Left renal pelvis (tissue), 4 donors: ENCODE results near the gene YIF1B. TPM values are rescaled to one million over a fixed set of nuclear protein-coding genes. Genes with fewer than 3 reads are reported as not detected.
"Not testable (repeated sequence)": the region's sequence is repeated elsewhere in the genome, so short reads cannot be mapped to it uniquely, and the experiment has no call there.

Experiments used
- DNase-seq, 4 donors: peaks; one replicate each; pipeline ENCODE4 v3.0.0-alpha.2; 2013; ENCODE audit warnings: low read depth in 4 of 4, low spot score in 3 of 4
- polyA plus RNA-seq, 4 donors: library from polyadenylated mRNA; unstranded; fragments of 120-200 nt; gene quantifications; one replicate each; pipeline ENCODE4 v1.2.1, GENCODE V29; 2013; ENCODE audit not compliant: insufficient read length in 4 of 4

YIF1B gene, protein sequence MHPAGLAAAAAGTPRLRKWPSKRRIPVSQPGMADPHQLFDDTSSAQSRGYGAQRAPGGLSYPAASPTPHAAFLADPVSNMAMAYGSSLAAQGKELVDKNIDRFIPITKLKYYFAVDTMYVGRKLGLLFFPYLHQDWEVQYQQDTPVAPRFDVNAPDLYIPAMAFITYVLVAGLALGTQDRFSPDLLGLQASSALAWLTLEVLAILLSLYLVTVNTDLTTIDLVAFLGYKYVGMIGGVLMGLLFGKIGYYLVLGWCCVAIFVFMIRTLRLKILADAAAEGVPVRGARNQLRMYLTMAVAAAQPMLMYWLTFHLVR
- 10 to 100 TPM; 28.3 to 40.9 (median 32.1) TPM for polyA plus RNA-seq

DNA sequence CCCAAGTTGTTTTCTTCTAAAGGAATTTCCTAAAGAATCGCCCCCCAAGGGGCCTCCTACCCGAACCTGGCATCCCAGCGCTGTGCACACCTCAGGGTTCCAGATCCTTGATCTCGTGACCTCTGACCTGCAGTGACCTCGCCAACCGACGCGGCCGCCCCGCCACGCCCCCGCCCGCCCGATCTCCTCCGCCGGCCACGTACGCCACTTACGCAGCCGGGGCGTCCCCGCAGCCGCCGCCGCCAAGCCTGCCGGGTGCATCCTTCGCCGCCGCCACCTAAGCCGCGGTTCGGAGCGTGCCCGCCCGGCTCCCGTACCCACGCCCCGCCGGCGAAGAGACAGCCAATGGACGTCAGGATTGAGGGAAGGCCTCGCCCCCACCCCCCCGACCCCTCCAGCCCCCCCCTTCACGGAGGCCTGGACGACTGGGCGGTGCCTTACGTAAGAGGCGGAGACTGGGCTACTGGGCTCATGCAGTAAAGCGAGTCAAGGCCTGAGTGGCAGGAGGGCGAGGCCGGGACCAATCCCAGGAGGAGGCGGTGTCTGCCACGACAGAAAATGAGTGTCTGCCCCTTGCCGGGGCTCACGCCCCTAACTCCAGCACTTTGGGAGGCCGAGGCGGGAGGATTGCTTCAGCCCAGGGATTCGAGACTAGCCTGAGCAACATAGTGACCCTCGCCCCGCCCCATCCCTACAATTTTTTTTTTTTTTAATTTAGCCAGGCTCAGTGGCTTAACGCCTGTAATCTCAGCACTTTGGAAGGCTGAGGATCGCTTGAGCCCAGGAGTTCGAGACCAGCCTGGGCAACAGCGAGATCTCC is at the start of gene YIF1B:
Gene YIF1B (minus strand): TSS at position 291 of the 820 bp plus-strand sequence. CDS start 30 bp downstream, at position 261.
- peak; percentile 87 to 91 (median 90) for DNase-seq

DNA sequence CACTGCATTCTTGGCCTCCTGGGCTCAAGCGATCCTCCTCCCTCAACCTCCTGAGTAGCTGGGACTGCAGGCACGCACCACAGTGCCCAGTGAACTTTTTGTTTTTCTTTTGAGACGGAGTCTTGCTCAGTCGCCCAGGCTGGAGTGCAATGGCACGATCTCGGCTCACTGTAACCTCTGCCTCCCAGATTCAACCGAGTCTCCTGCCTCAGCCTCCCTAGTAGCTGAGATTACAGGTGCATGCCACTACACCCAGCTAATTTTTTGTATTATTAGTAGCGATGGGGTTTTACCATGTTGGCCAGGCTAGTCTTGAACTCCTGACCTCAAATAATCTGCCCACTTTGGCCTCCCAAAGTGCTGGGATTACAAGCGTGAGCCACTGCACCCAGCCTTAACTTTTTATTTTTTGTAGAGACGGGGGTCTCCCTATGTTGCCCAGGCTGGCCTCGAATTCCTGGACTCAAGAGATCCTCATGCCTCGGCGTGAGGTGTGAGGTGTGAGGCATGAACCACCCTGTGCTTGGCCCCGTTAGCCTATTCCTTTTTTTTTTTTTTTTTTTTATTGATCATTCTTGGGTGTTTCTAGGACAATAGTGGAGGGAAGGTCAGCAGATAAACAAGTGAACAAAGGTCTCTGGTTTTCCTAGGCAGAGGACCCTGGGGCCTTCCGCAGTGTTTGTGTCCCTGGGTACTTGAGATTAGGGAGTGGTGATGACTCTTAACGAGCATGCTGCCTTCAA is 47.4 kb upstream of the YIF1B start:
- DNase-seq = not testable (repeated sequence)

DNA sequence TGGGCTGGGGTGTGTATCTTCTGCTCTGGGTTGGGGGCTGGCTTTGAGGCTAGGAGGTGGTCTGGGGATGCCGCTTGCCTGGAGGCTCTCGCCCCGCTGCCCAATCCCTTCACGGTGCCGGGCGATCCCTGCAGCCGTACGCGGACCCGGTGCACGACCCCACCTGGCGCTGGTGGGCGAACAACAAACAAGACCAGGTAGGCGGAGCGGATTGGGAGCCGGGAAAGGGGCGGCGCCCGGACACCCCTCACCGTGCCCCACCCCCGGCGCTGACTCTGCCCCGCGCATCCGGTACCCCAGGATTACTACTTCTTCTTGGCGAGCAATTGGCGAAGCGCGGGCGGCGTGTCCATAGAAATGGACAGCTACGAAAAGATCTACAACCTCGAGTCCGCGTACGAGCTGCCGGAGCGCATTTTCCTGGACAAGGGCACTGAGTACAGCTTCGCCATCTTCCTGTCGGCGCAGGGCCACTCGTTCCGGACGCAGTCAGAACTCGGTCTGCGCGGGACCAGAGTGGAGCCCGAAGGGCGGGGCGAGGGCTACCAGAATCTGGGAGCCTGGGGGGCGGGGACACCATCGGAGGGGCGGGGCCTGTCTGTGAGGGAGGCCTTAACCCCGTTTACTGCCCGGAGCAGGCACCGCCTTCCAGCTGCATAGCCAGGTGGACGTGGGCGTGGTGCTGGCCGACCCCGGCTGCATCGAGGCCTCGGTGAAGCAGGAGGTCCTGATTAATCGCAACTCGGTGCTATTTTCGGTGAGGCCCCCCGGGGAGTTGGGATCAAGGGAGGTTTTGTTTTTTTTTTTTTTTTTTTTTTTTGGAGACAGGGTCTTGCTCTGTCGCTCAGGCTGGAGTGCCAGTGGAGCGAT is 46.6 kb upstream of the YIF1B start:
- DNase-seq = no peak

DNA sequence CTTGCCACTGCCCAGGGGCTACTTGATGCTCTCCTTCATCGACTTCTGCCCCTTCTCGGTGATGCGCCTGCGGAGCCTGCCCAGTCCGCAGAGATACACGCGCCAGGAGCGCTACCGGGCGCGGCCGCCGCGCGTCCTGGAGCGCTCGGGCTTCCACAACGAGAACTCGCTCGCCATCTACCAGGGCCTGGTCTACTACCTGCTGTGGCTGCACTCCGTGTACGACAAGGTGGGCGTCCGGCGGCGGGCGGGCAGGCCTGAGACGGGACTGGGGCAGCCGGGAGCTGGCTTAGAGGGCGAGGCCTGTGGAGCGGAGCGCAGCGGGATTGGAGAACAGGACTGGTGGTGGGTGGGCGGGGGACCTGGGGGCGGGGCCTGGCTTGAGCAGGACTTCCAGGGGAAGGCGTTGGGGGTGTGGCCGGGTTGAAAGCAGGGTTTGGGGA is 45.9 kb upstream of the YIF1B start:
- DNase-seq = peak in 3 of 4 donors; percentile 58 to 62 (median 60)

DNA sequence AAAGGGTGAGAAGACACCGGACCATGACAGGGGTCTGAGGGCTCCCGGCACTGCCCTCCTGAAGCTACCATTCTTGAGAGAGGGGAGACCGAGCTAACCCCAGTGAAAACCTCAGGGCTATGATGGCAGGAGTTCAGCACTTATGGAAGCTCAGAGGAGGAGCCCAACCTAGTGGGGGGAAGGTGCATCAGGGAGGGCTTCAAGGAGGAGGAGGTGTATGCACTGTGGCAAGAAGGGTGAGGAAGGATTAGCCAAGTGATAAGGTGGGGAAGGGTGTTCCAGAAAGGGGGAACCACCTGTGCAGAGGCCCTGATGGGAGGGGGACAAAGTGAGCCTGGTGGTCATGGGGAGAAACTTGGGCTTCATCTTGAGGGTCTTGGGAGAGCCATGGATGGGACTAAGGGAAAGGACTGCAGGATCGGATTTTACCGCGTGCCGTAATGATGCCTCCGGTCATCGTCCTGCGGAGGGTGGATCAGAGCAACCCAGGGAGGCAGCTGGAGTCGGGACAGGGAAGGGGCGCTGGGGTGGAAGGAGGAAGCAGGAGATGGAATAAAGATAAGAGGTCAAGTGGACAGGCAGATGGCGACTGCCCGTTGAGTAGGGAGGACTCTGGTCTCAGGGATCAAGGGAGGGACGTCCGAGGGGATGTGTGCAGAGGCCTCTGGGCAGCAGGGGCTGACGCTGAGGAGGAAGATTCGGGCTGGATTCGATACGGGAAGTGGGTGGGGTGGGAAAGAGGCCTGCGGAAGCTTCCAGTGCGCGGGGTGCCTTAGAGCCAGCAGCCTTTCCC is 45.3 kb upstream of the YIF1B start:
- DNase-seq = no peak

DNA sequence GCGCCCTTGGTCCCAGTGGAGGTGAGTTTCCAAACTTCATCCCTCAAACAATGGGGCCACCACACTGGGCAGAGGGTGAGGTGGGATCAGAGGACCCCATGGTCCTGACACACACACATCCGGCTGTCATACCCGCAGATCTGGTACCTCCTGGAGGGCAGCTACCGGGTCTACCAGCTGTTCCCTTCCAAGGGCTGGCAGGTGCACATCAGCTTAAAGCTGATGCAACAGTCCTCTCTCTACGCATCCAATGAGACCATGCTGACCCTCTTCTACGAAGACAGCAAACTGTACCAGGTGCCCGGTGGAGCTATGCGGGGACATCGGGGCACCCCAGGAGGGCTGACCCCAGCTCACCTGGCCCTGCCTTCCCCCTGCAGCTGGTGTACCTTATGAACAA is 44.6 kb upstream of the YIF1B start:
- DNase-seq = no peak

DNA sequence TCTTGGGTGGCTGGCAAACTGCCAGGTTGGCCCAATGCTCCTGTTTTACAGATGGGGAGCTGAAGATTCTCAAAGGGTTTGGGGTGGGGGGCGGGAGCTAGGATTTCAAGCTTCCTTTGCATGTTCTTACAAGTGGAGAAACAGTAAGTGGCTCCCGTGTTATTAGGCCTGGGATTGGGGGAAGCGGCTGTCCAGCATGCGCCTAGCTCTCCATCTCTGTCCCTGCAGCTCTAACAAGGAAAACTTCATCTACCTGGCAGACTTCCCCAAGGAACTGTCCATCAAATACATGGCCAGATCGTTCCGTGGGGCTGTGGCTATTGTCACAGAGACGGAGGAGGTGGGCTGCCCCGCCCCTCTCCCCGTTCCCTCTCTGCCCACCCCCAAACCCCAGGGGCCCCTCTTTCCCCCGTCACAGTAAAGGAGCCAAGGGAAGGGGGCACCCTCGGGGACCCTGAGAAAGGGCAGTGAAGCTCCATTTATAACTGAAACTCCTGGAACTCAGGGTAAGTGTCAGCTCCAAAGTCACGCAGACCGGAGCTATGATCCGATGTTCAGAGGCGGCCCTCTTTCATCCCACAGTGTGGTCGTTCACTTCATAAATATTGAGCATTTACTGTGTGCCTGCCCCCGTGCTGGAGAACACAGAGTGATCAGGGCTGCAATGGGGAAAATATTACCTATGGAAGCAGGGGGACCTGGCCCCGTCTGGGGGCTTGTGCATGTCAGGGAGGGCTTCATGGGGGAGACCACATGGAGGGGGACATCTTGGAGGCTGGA is 43.7 kb upstream of the YIF1B start:
- DNase-seq = no peak

DNA sequence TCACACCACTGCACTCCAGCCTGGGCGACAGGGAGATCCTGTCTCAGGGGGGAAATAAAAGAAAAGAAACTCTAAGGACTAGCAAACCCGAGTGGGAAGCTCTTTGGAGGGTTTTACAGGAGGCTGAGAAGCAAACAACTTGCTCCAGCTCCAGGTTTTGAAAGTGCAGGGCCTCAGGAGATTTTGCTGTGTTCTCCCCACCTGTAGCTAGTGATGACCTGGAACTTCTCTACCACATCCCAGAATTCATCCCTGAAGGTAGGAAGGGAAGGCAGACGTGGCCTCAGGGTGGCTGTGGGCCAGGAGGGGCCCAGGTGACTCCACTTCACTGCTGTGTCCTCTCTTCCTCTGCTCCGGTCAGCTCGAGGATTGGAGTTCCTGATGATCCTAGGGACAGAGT is 42.3 kb upstream of the YIF1B start:
- DNase-seq = no peak

DNA sequence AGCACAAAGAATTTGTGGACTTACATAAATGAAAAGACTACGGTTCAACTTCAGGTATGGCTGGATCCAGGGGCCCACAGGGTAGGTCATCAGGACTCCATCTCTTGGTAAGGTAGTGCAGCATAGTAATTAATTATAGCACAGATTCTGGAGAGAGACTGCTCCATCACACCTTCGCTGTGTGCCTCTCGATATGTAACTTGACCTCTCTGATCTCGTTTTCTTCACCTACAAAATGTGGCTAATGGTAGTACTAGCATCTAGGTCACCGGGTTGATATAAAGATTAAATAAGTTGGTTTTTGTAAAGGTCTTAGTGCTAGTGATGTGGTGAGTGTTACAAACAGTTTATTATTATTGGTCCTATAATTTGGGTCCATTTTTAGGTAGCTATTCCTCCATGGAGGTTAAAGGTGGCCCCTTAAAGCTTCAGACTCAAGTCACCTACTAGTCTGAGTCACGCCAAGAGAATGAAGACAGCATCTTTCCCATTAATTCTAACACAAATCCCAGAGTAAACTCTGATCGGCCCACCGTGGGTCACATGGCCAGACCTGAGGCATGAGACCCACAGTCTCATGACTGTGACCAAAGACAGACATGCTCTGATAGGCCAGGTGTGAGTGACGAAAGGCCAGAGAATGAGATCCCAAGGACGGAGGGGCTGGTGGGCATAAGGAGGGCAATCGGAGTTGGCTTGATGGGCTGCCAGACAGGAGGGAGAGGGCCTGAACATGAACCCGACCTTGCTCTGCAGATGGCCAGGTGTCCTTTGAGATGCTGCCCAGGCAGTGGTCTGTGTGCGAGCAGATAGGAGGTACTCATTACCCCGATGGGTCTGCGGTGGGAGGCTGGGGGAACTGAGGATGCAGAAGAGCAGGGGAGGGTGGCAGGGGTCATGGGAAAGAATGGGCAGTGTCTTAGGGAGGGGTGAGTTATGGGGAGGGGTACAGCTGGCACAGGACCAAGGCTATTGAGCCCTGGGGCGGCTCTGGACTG is 40.3 kb upstream of the YIF1B start:
- DNase-seq = no peak

DNA sequence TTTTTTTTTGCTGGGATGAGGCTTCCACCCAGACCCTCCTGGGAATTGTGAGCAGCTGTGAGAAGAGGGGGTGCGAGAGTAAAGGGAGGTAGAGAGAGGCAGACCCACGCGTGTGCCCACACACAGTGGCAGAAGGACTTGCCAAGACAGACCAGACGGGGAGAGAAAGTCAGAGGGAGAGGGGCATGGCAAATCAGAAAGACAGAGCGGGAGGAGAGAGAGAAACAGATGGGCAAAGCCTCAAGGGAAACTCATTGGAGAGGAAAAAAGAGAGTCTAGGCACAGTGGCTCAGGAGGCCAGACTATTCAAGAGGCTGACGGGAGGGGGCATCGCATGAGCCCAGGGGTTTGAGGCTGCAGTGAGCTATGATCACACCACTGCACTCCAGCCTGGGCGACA is 36.9 kb upstream of the YIF1B start:
- no peak for DNase-seq

DNA sequence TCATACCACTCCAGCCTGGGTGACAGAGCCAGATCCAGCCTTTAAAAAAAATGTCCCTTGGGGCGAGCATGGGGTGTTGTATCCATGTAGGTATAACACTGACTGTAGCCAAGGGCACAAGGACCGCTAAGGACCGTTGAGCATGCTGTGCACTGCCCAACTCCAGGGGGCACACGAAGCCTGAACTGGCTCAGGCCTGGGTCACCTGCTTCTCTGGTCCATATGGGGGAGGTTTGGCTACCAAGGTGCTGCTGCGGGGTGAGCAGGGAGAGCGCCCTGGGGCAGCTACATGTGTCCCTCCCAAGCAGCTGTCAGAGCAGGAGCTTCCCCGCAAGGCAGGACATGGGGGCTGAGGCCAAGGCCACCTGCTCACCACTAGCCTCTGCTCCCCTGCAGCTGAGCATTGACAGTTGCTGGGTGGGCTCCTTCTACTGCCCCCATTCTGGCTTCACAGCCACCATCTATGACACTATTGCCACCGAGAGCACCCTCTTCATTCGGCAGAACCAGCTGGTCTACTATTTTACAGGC is 36.2 kb upstream of the YIF1B start:
- no peak for DNase-seq

DNA sequence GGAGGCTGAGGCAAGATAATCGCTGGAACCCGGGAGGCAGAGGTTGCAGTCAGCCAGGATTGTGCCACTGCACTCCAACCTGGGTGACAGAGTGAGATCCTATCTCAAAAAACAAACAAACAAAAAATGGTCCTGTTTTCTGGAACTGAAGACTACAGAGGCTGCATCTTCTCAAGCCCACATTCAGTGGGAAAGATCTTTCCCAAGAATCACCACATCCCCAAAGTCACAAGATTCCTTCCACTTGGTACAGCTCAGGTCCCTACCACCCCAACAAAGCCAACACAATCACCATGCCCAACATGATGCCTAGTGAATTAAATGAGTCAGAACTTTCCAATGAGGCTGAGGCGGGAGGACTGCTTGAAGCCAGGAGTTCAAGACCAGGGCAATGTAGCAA is 35.1 kb upstream of the YIF1B start:
- no peak for DNase-seq

DNA sequence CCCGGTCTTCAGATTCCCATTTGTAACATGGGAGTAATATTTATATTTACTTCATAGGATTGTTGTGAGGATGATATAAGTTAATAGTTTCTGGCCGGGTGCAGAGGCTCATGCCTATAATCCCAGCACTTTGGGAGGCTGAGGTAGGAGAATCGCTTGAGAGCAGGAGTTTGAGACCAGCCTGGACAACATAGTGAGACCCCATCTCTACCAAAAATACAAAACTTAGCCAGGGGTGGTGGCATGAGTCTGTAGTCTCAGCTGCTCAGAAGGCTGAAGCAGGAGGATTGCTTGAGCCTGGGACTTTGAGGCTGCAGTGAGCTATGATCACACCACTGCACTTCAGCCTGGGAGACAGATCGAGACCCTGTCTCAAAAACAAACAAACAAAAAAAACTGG is 31.1 kb upstream of the YIF1B start:
- no peak for DNase-seq

DNA sequence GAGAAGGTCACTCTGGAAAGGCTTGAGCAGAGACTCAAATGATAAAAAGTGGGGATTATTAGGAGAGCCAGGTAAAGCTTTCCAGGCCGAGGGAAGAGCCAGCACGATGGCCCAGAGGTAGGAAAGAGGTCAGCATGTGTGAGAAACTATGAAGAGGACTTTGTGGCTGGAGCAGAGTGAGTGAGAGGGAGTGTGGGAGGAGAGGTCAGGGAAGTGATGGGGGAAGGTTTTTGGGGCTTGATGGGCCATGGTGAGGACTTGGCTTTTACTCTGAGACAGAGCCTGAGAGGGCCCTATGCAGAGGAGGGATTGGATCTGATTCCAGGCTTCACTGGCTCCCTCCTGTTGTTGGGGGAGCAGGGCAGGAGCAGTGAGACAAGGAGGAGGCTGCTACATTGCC is 25.2 kb upstream of the YIF1B start:
- DNase-seq = no peak

DNA sequence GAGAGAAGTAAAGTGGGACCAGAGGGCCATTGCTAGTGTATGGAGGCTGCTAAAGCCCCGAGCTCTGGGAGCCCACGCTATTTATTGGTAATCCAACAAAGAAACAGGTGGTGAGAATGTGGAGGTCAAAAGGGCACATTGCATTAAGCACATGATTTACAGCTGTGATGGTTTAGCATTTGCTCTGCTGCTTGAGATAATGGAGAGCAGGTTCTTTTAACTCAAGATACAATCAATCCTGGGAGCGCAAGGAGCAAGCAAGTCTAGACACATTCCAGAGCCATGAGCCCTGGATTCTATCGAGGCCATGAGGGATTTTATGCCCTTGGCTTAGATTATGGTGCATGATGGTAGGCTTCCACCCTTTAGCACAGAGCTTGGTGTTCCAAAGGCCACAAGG is 23.3 kb upstream of the YIF1B start:
- not testable (repeated sequence) for DNase-seq

DNA sequence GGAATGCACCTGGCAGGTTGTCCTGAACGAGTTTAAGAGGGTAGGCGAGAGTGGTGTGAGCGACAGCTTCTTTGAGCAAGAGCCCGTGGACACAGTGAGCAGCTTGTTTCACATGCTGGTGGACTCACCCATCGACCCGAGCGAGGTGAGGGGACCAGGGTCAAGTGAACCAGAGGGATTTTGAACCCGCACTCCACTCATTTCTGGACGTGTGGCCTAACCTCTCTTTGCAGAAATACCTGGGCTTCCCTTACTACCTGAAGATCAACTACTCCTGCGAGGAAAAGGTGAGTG is 21.6 kb upstream of the YIF1B start:
- no peak for DNase-seq

DNA sequence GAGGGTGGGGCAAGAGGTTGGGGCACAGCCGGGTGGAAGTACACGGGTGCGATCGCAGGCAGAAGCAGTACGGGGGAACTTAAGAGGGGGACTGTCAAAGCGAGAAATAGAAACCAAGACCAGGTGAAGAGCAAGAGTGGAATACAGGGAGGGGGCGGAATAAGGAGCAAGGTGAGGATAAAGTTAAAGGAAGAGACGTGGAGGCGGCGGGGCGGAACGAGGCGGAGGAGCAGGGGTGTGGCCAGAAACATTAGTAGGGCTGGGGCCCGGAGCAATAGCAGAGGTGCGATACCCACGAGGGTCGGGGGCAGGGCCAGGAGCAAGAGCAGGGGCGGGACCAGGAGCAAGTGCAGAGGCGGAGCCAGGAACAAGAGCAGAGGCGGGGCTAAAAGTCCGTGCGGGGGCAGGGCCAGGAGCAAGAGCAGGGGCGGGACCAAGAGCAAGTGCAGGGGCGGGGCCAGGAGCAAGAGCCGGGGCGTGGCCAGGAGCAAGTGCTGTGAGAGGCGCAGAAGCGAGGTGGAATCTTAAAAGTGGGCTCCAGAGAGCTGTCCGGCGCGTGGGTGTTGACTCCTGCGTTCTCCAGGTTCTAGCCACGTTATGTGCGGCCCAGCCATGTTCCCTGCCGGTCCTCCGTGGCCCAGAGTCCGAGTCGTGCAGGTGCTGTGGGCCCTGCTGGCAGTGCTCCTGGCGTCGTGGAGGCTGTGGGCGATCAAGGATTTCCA is 21.1 kb upstream of the YIF1B start:
- DNase-seq = peak; percentile 75 to 87 (median 81)
